ENCODE results near the gene RBFOX2. TPM values are rescaled to one million over a fixed set of nuclear protein-coding genes. Genes with fewer than 3 reads are reported as not detected.
"Not testable (repeated sequence)": the region's sequence is repeated elsewhere in the genome, so short reads cannot be mapped to it uniquely, and the experiment has no call there.

RBFOX2 gene
- total and polyA plus RNA-seq, 4 donors = 14.2 to 53.6 (median 25.6) TPM

DNA sequence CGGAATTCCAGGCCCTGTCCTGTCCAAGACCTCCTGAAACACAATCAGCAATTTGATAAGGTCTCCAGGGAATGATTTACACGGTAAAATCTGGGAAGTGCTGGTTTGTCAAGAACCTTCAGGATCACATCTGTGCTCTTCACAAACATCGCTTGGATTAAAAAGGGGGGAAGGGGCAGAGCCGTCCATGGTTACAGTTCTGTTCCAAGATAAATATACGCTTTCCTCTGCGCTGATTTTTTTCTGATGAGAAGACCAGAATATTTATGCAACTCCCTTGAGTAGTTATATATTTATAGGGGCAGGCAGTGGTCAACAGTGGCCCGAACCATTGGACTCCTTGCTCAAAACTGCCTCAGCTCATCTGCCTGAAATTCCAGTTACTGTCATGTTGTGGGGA is 320.2 kb downstream of the RBFOX2 start:
- Histone ChIP-seq H3K4me3 (ENCODE audit: low read depth in 1 of 3, low read length in 3 of 3) (no peak overlapping the region), H3K9me3 (ENCODE audit: control insufficient read depth in 4 of 4, low read length in 3 of 4) (peaks cover 0 to 7% (median 2%) of the 10 kb centered on the region in 4 donors), H3K27ac (ENCODE audit: low read depth in 1 of 2, low read length in 2 of 2) (no peak overlapping the region), H3K9ac (ENCODE audit: low read depth in 1 of 2, low read length in 2 of 2) (no peak overlapping the region), H3K36me3 (ENCODE audit: control insufficient read depth in 4 of 4, insufficient read depth in 3 of 4, low read depth in 1 of 4, low read length in 3 of 4) (no peaks in the 10 kb centered on the region), H3K4me1 (ENCODE audit: control insufficient read depth in 4 of 4, insufficient read depth in 4 of 4, low read length in 3 of 4) (peaks cover 2 to 12% (median 11%) of the 10 kb centered on the region in 4 donors), H3K27me3 (ENCODE audit: control insufficient read depth in 4 of 4, insufficient read depth in 4 of 4, low read length in 3 of 4) (no peaks in the 10 kb centered on the region)
- no peak for DNase-seq (ENCODE audit: low spot score)
- 59% methylated on average over 7 of the region's 7 CpGs for WGBS
- TF ChIP-seq TAF1 (conservative IDR thresholded peaks at IDR 0.05) (no peak), HNF4A (conservative IDR thresholded peaks at IDR 0.05) (peak in 1 of 2 donors; percentile 11), NR2F2 (IDR thresholded peaks at IDR 0.05) (no peak), RXRA (IDR thresholded peaks at IDR 0.05) (no peak)
- TF ChIP-seq, protein P1, sequence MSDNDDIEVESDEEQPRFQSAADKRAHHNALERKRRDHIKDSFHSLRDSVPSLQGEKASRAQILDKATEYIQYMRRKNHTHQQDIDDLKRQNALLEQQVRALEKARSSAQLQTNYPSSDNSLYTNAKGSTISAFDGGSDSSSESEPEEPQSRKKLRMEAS (IDR thresholded peaks at IDR 0.05) = no peak

DNA sequence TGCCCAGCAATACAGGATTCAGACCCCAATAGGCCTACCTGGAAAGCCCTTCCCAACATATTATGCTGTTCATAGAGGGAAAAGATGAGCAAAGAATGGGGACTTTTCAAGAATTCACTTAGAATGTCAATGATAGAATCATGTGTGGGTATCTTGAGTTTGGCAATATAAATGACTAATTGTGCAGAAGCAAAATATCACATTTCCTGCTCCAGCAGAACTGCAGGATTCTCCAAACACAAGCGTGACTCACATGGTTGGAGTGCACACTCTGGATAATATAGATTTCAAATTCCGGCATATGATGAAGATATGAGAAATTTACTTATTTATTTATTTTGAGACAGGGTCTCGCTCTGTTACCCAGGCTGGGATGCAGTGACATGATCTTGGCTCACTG is 323.5 kb downstream of the RBFOX2 start:
- H3K9ac ChIP-seq (ENCODE audit: low read depth in 1 of 2, low read length in 2 of 2) = no peak overlapping the region
- 94% methylated on average over 3 of the region's 3 CpGs for WGBS
- peaks cover 2 to 6% (median 5%) of the 10 kb centered on the region in 4 donors for H3K4me1 ChIP-seq (ENCODE audit: control insufficient read depth in 4 of 4, insufficient read depth in 4 of 4, low read length in 3 of 4)
- TF ChIP-seq HNF4A (conservative IDR thresholded peaks at IDR 0.05) = no peak
- TF ChIP-seq, protein P1 (IDR thresholded peaks at IDR 0.05) = no peak
- TF ChIP-seq, protein P2, sequence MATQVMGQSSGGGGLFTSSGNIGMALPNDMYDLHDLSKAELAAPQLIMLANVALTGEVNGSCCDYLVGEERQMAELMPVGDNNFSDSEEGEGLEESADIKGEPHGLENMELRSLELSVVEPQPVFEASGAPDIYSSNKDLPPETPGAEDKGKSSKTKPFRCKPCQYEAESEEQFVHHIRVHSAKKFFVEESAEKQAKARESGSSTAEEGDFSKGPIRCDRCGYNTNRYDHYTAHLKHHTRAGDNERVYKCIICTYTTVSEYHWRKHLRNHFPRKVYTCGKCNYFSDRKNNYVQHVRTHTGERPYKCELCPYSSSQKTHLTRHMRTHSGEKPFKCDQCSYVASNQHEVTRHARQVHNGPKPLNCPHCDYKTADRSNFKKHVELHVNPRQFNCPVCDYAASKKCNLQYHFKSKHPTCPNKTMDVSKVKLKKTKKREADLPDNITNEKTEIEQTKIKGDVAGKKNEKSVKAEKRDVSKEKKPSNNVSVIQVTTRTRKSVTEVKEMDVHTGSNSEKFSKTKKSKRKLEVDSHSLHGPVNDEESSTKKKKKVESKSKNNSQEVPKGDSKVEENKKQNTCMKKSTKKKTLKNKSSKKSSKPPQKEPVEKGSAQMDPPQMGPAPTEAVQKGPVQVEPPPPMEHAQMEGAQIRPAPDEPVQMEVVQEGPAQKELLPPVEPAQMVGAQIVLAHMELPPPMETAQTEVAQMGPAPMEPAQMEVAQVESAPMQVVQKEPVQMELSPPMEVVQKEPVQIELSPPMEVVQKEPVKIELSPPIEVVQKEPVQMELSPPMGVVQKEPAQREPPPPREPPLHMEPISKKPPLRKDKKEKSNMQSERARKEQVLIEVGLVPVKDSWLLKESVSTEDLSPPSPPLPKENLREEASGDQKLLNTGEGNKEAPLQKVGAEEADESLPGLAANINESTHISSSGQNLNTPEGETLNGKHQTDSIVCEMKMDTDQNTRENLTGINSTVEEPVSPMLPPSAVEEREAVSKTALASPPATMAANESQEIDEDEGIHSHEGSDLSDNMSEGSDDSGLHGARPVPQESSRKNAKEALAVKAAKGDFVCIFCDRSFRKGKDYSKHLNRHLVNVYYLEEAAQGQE (IDR thresholded peaks at IDR 0.05) = no peak
- TF ChIP-seq SP1 (IDR thresholded peaks at IDR 0.05) = no peak
- TF ChIP-seq HNF4G (IDR thresholded peaks at IDR 0.05) = no peak
- TF ChIP-seq, protein P3, sequence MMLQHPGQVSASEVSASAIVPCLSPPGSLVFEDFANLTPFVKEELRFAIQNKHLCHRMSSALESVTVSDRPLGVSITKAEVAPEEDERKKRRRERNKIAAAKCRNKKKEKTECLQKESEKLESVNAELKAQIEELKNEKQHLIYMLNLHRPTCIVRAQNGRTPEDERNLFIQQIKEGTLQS (IDR thresholded peaks at IDR 0.05) = no peak
- H3K27me3 ChIP-seq (ENCODE audit: control insufficient read depth in 4 of 4, insufficient read depth in 4 of 4, low read length in 3 of 4) = no peaks in the 10 kb centered on the region
- no peak for DNase-seq (ENCODE audit: low spot score)
- no peaks in the 10 kb centered on the region for H3K36me3 ChIP-seq (ENCODE audit: control insufficient read depth in 4 of 4, insufficient read depth in 3 of 4, low read depth in 1 of 4, low read length in 3 of 4)
- H3K27ac ChIP-seq (ENCODE audit: low read depth in 1 of 2, low read length in 2 of 2) = no peak overlapping the region
- H3K9me3 ChIP-seq (ENCODE audit: control insufficient read depth in 4 of 4, low read length in 3 of 4) = no peaks in the 10 kb centered on the region
- no peak overlapping the region for H3K4me3 ChIP-seq (ENCODE audit: low read depth in 1 of 3, low read length in 3 of 3)

DNA sequence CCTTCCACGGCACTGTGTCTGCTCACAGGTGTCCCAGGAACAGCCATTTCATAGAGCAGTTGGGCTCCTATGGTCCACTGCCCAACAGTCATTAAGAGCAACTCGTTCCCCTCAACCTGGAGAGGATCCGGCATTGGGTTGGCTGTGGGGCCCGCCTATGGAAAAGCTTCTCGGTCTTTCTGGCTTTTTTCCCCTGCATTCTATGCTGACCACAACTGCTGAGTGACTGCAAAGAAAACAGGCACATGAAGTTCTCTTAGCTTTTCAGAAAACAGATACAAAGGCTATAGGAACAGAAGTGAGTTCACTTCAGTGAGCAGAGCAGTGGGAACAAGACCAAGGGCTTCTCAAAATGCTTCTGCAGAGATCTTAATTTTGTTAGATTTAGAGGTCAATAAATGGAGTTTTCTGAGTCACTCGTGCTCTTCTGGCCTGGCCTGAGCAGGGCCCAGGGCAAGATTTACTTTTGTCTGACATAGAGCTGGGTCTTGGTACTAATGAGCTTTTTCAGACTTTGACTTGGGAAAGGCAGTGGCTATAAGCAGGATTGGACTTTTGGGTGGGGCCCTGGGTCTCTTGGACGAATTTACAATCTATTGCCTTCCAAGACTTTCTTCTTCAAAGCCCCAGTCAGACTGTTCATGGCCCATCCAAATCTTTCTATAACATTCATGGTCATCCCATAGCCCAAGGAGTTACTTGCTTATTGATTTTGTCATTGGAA is 324.6 kb downstream of the RBFOX2 start:
- Histone ChIP-seq H3K4me3 (ENCODE audit: low read depth in 1 of 3, low read length in 3 of 3) (no peak overlapping the region), H3K27me3 (ENCODE audit: control insufficient read depth in 4 of 4, insufficient read depth in 4 of 4, low read length in 3 of 4) (no peaks in the 10 kb centered on the region), H3K27ac (ENCODE audit: low read depth in 1 of 2, low read length in 2 of 2) (no peak overlapping the region), H3K36me3 (ENCODE audit: control insufficient read depth in 4 of 4, insufficient read depth in 3 of 4, low read depth in 1 of 4, low read length in 3 of 4) (no peaks in the 10 kb centered on the region), H3K4me1 (ENCODE audit: control insufficient read depth in 4 of 4, insufficient read depth in 4 of 4, low read length in 3 of 4) (no peaks in the 10 kb centered on the region), H3K9me3 (ENCODE audit: control insufficient read depth in 4 of 4, low read length in 3 of 4) (no peaks in the 10 kb centered on the region), H3K9ac (ENCODE audit: low read depth in 1 of 2, low read length in 2 of 2) (no peak overlapping the region)
- DNase-seq (ENCODE audit: low spot score) = no peak
- whole genome bisulfite sequencing = 90% methylated on average over 7 of the region's 7 CpGs
- TF ChIP-seq, protein P1 (IDR thresholded peaks at IDR 0.05) = no peak
- TF ChIP-seq RXRA (IDR thresholded peaks at IDR 0.05) (no peak), HNF4G (IDR thresholded peaks at IDR 0.05) (no peak), FOXA1 (IDR thresholded peaks at IDR 0.05) (no peak)

DNA sequence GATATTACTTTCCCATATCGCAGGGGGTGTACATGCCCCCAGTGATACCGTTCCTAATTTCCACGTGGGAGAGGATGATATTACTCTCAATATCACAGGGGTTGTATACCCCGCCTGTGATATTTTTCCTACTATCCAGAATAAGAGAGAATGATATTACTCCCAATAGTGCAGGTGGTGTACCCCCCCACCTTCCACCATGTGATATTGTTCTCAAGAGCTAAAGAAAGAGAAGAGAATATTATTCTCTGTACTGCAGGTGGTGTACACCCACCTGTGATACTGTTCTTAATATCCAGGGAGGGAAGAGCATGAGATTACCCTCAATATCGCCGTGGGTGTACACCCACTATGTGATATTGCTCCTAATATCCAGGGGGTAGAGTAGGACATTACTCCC is 328.8 kb downstream of the RBFOX2 start:
- not testable (repeated sequence) for H3K36me3 ChIP-seq (ENCODE audit: control insufficient read depth in 4 of 4, insufficient read depth in 3 of 4, low read depth in 1 of 4, low read length in 3 of 4); H3K4me3 ChIP-seq (ENCODE audit: low read depth in 1 of 3, low read length in 3 of 3); H3K27me3 ChIP-seq (ENCODE audit: control insufficient read depth in 4 of 4, insufficient read depth in 4 of 4, low read length in 3 of 4); DNase-seq (ENCODE audit: low spot score); H3K4me1 ChIP-seq (ENCODE audit: control insufficient read depth in 4 of 4, insufficient read depth in 4 of 4, low read length in 3 of 4); H3K27ac ChIP-seq (ENCODE audit: low read depth in 1 of 2, low read length in 2 of 2); H3K9me3 ChIP-seq (ENCODE audit: control insufficient read depth in 4 of 4, low read length in 3 of 4); H3K9ac ChIP-seq (ENCODE audit: low read depth in 1 of 2, low read length in 2 of 2)
- 77% methylated on average over 4 of the region's 6 CpGs for WGBS
